ENCODE measurements around the gene MPC1.
A peak's percentile ranks its signal among the peaks of the same experiment; 100 is the strongest.

The MPC1 gene
- total RNA-seq, result 12.6 to 41.0 (median 22.3) reads per million in 9 experiments

- ATAC-seq (replicated peaks), result peak; percentile 90
- DNase-seq, result peak; percentile 90 to 94 (median 93)
- Mint-ChIP-seq H3K27me3 (no peaks in the 10 kb centered on the region), H3K36me3 (ENCODE audit: insufficient read depth) (peaks cover 13% of the 10 kb centered on the region), H3K4me3 (peak within 1 kb of the TSS; percentile 90 to 95), H3K4me1 (ENCODE audit: low read depth in 2 of 2) (peaks cover 11 to 13% of the 10 kb centered on the region in 2 donors), H3K9me3 (no peaks in the 10 kb centered on the region), H3K27ac (peak within 1 kb of the TSS; percentile 85 to 90)
These were observed at the start of gene MPC1 for GRCh38 chr6:166382933-166383801. TSS of gene MPC1 (minus strand) at chr6:166382940. CDS start at chr6:166382876, 64 bp downstream.

DNA sequence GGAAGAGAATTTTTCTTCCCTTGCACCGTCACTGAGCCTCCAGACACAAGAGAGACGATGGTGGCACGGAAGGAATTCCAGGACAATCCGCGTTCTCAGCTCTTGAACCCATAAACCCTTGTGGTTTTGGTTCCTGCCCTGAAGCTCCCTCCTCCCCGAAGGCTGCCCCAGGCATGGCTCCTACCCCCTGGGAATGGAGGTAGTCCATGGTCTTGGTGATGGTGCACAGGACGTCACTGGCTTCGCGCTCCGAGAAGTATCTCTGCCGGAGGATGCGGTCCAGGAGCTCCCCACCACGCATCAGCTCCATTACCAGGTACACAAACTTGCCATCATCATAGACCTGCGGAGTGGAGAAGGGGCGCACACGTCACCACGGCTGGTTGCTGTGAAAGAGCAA is 47.5 kb upstream of the MPC1 start:
- no peaks in the 10 kb centered on the region for H3K36me3 Mint-ChIP-seq (ENCODE audit: insufficient read depth)
- H3K4me1 Mint-ChIP-seq (ENCODE audit: low read depth in 2 of 2), result peaks cover under 1 to 2% of the 10 kb centered on the region in 2 donors
- no peak for DNase-seq
- no peak overlapping the region for H3K4me3 Mint-ChIP-seq
- H3K27me3 Mint-ChIP-seq, result no peaks in the 10 kb centered on the region
- no peaks in the 10 kb centered on the region for H3K9me3 Mint-ChIP-seq
- no peak overlapping the region for H3K27ac Mint-ChIP-seq
- ATAC-seq (replicated peaks), result no peak

DNA sequence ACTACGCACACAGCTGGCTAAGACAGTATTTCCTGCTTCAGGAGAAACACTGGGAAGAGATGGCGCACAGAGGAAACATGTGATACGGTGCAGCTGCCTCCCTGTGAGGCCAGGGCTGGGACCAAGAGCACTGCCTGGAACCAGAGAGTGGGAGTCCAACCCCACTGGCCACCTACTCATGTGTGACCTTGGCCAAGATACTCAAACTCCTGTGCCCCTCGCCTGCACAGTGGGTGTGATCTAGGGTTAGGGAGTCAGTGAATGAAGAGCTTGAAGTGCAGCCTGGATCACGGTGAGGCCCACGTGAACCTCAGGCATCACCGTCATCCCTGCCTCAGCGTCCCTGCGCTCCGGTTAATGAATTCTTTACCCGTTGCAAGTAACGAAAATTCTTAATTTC is 41.7 kb upstream of the MPC1 start:
- no peak overlapping the region for H3K27ac Mint-ChIP-seq
- peaks cover 6% of the 10 kb centered on the region for H3K36me3 Mint-ChIP-seq (ENCODE audit: insufficient read depth)
- no peak for ATAC-seq (replicated peaks)
- H3K9me3 Mint-ChIP-seq, result no peaks in the 10 kb centered on the region
- no peak for DNase-seq
- no peak overlapping the region for H3K4me3 Mint-ChIP-seq
- peaks cover 16 to 20% of the 10 kb centered on the region in 2 donors for H3K4me1 Mint-ChIP-seq (ENCODE audit: low read depth in 2 of 2)
- no peaks in the 10 kb centered on the region for H3K27me3 Mint-ChIP-seq

- H3K9me3 Mint-ChIP-seq, result no peaks in the 10 kb centered on the region
- peaks cover 22 to 27% of the 10 kb centered on the region in 2 donors for H3K4me1 Mint-ChIP-seq (ENCODE audit: low read depth in 2 of 2)
- H3K36me3 Mint-ChIP-seq (ENCODE audit: insufficient read depth), result peaks cover 13% of the 10 kb centered on the region
- H3K27me3 Mint-ChIP-seq, result no peaks in the 10 kb centered on the region
- peak overlapping the region in 1 of 2 donors; percentile 44 for H3K27ac Mint-ChIP-seq
- H3K4me3 Mint-ChIP-seq, result no peak overlapping the region
- no peak for ATAC-seq (replicated peaks)
- no peak for DNase-seq
These were observed 41.0 kb upstream of the MPC1 start for GRCh38 chr6:166423781-166424180.

- no peak overlapping the region for H3K4me3 Mint-ChIP-seq
- no peaks in the 10 kb centered on the region for H3K9me3 Mint-ChIP-seq
- H3K27me3 Mint-ChIP-seq, result no peaks in the 10 kb centered on the region
- H3K27ac Mint-ChIP-seq, result peak overlapping the region in 1 of 2 donors; percentile 66
- peaks cover 28 to 33% of the 10 kb centered on the region in 2 donors for H3K4me1 Mint-ChIP-seq (ENCODE audit: low read depth in 2 of 2)
- ATAC-seq (replicated peaks) (no peak), DNase-seq (no peak)
- H3K36me3 Mint-ChIP-seq (ENCODE audit: insufficient read depth), result peaks cover 18% of the 10 kb centered on the region
These were observed 40.5 kb upstream of the MPC1 start for GRCh38 chr6:166423051-166423745.

DNA sequence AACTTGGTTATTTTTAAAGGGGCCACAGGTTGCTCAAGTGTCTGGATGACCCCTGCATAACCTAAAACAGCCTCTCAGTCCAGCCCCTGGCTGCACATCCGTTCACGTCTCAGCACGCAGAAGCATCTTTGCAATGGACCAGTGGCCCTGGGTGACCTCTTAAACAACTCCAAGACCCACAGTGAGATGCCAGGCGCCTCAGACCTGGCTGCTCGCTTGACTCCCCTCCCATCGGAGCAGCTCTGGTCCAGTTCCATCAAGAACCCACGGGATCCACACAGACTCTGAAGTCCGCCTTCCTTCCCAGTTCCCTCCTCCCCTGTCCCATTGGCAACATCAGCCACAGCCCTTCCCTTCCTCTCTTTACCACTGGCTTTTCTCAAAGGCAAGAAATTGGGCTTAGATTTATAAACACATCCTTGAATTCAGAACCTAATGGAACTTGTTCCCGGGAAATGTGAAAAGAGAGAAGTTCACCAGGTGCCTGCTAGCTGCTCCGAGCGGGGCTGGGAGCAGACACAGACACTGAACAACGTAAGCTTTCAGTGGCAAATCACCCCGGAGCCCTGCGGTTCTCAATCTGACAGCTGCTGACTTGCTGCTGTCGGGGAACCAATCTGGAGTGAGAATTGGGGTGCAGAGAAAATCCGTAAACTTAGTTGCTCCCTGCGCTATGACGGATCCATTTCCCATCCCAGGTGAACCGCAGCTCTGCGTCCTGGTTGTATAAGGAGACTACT is 39.6 kb upstream of the MPC1 start:
- peaks cover 35 to 41% of the 10 kb centered on the region in 2 donors for H3K4me1 Mint-ChIP-seq (ENCODE audit: low read depth in 2 of 2)
- DNase-seq, result no peak
- peak overlapping the region in 1 of 2 donors; percentile 66 for H3K27ac Mint-ChIP-seq
- no peak overlapping the region for H3K4me3 Mint-ChIP-seq
- no peak for ATAC-seq (replicated peaks)
- H3K36me3 Mint-ChIP-seq (ENCODE audit: insufficient read depth), result peaks cover 27% of the 10 kb centered on the region
- H3K27me3 Mint-ChIP-seq, result no peaks in the 10 kb centered on the region
- H3K9me3 Mint-ChIP-seq, result no peaks in the 10 kb centered on the region

- DNase-seq (no peak), ATAC-seq (replicated peaks) (no peak)
- H3K27ac Mint-ChIP-seq, result peak overlapping the region; percentile 93 to 96
- H3K4me3 Mint-ChIP-seq, result peak overlapping the region; percentile 31 to 73
- H3K9me3 Mint-ChIP-seq, result peaks cover 12 to 17% of the 10 kb centered on the region in 2 donors
- no peaks in the 10 kb centered on the region for H3K27me3 Mint-ChIP-seq
- peaks cover 46% of the 10 kb centered on the region for H3K36me3 Mint-ChIP-seq (ENCODE audit: insufficient read depth)
- peaks cover 55 to 61% of the 10 kb centered on the region in 2 donors for H3K4me1 Mint-ChIP-seq (ENCODE audit: low read depth in 2 of 2)
These were observed 37.6 kb upstream of the MPC1 start for GRCh38 chr6:166420351-166420750.

DNA sequence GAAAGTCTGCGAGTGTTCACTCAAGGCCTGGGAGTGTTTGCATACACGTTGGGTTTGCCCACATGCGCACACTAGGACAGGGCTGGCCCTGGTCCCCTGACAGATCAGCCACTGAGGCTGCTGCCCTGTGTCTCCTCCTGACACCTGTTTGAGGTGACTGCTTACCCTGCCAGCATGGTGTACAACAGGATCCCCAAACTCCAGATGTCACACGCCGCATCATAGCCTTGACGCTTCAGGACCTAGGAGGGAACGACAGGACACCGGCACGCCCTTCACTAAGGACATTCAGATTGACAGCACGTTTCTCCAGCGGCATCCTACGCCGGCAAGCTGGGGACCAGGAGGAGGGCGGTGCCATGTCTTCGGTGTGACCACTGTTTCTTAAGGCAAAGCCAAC is 37.0 kb upstream of the MPC1 start:
- no peak for ATAC-seq (replicated peaks)

GRCh38 chr6:166419286-166419685 is 36.5 kb upstream of the MPC1 start:
- peak; percentile 69 for ATAC-seq (replicated peaks)
- peak overlapping the region; percentile 63 to 73 for H3K4me3 Mint-ChIP-seq
- peaks cover 46% of the 10 kb centered on the region for H3K36me3 Mint-ChIP-seq (ENCODE audit: insufficient read depth)
- peak overlapping the region; percentile 93 to 96 for H3K27ac Mint-ChIP-seq
- DNase-seq, result peak; percentile 50 to 59 (median 57)
- peaks cover 64 to 71% of the 10 kb centered on the region in 2 donors for H3K4me1 Mint-ChIP-seq (ENCODE audit: low read depth in 2 of 2)
- peaks cover 12 to 18% of the 10 kb centered on the region in 2 donors for H3K9me3 Mint-ChIP-seq
- H3K27me3 Mint-ChIP-seq, result no peaks in the 10 kb centered on the region

More for the DNA sequence above, 37.0 kb upstream of the MPC1 start:
- Mint-ChIP-seq H3K9me3 (peaks cover 12 to 18% of the 10 kb centered on the region in 2 donors), H3K27ac (peak overlapping the region; percentile 93 to 96), H3K4me3 (peak overlapping the region; percentile 63 to 73), H3K36me3 (ENCODE audit: insufficient read depth) (peaks cover 46% of the 10 kb centered on the region), H3K27me3 (no peaks in the 10 kb centered on the region), H3K4me1 (ENCODE audit: low read depth in 2 of 2) (peaks cover 60 to 67% of the 10 kb centered on the region in 2 donors)
- DNase-seq, result no peak

DNA sequence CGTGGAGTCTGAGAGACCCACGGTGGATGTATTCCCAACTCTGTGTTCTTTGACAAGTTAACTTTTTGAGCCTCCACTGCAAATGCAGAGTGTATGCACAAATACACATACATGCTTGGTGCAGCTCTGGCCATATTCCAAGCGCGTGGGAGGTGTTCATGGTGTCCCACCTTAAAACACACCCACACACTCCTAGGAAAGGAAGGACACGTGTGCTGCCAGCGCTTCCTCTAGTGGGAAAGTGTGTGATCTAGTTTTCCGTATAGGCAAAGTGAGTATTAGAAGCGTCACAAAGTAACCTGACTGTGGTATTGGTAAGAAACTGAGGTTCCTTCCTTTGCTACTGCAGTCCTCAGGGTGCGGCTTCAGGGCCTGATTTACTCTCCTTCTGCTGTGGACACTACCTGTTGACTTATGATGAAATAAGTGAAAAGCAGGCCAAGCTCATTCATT is 36.0 kb upstream of the MPC1 start:
- H3K4me3 Mint-ChIP-seq, result peak overlapping the region; percentile 63 to 73
- peaks cover 12 to 18% of the 10 kb centered on the region in 2 donors for H3K9me3 Mint-ChIP-seq
- ATAC-seq (replicated peaks) (peak; percentile 31), DNase-seq (peak in 1 of 3 experiments; percentile 17)
- peaks cover 65 to 76% of the 10 kb centered on the region in 2 donors for H3K4me1 Mint-ChIP-seq (ENCODE audit: low read depth in 2 of 2)
- H3K36me3 Mint-ChIP-seq (ENCODE audit: insufficient read depth), result peaks cover 46% of the 10 kb centered on the region
- H3K27me3 Mint-ChIP-seq, result no peaks in the 10 kb centered on the region
- peak overlapping the region; percentile 93 to 96 for H3K27ac Mint-ChIP-seq

GRCh38 chr6:166417285-166417691 is 34.5 kb upstream of the MPC1 start:
- Mint-ChIP-seq H3K4me1 (ENCODE audit: low read depth in 2 of 2) (peaks cover 75 to 85% of the 10 kb centered on the region in 2 donors), H3K27ac (peak overlapping the region; percentile 93 to 96), H3K36me3 (ENCODE audit: insufficient read depth) (peaks cover 46% of the 10 kb centered on the region), H3K27me3 (no peaks in the 10 kb centered on the region), H3K9me3 (peaks cover 12 to 18% of the 10 kb centered on the region in 2 donors), H3K4me3 (peak overlapping the region; percentile 73 to 79)
- peak; percentile 57 to 68 (median 58) for DNase-seq
- peak; percentile 76 for ATAC-seq (replicated peaks)

DNA sequence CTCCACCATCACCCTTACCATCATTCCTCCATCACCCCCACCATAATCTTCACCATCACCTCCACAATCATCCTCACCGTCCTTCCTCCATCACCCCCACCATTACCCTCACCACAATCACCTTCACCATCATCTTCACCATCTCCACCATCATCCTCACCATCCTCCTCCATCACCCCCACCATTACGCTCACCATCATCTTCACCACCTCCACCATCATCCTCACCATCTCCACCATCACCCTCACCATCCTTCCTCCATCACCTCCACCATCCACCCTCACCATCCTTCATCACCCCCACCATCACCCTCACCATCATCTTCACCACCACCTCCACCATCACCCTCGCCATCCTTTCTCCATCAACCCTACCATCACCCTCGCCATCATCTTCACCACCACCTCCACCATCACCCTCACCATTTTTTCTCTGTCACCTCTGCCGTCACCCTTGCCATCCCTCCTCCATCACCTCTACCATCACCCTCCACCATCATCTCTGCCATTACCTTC is 33.1 kb upstream of the MPC1 start:
- peak overlapping the region; percentile 73 to 79 for H3K4me3 Mint-ChIP-seq

More for the DNA sequence above, 33.1 kb upstream of the MPC1 start:
- Mint-ChIP-seq H3K9me3 (peaks cover 12 to 18% of the 10 kb centered on the region in 2 donors), H3K36me3 (ENCODE audit: insufficient read depth) (peaks cover 48% of the 10 kb centered on the region), H3K4me1 (ENCODE audit: low read depth in 2 of 2) (peaks cover 85 to 90% of the 10 kb centered on the region in 2 donors), H3K27me3 (no peaks in the 10 kb centered on the region), H3K27ac (peak overlapping the region; percentile 93 to 96)
- no peak for ATAC-seq (replicated peaks)
- DNase-seq, result no peak
